ENCODE results near the gene TRAPPC3L.

- TF ChIP-seq CTCF (IDR thresholded peaks at IDR 0.05) = no peak
- no peak for TF ChIP-seq POLR2A (IDR thresholded peaks at IDR 0.05)
These were observed 19.7 kb upstream of the TRAPPC3L start for GRCh38 chr6:116564921-116565872.
